CD4-positive, alpha-beta T cell treated with Interleukin-15 for 1 hour (primary cell): ENCODE data around the gene SKI.

Source experiments
- DNase-seq: peaks from one replicate; pipeline ENCODE4 v3.0.0-alpha.2; 2020

Gene SKI

GRCh38 chr1:2210786-2211185 is 17.3 kb upstream of the SKI start:
- DNase-seq = no peak

GRCh38 chr1:2212274-2212531 is 15.9 kb upstream of the SKI start:
- no peak for DNase-seq

GRCh38 chr1:2212532-2213491 is 15.3 kb upstream of the SKI start:
- peak; percentile 87 for DNase-seq

DNA sequence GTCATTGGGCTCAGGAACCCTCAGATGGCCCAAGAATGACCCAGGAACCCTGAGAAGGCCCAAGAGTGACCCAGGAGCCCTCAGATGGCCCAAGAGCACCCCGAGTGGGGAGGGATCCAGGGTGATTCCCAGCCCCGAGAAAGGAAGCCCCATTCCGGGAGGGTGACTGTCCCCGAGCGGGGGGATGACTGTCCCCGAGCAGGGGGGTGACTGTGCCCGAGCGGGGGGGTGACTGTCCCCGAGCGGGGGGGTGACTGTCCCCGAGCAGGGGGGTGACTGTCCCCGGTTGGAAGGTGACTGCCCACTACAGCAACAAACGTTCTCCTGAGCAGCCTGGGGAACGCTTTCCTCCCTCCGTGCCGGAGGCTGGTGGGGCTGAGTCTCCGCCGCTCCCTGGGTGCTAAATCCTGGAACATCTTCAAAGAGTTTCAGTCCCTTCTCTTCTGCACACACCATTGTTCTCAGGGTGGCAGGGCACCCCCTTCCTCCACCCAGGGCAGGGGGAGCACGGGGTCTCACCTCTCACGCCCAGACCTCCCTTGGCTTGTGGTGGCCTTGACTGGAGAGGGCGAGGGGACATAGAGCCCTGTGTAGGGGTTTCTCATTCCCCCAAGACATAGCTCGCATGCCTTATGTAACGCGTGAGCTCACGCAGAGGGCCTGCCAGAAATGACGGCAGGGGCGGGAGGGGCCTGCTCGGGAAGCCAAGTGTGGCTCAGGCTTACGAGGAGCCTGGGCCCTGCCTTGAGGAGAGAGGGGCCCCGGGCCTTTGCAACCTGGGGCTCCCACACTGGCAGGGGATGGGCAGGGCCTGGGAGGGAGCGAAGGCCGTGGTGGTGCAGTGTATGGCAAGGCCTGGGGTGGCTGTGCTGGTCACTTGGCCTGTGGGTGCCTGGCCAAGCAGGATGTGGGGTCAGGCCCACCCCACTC is 14.3 kb upstream of the SKI start:
- no peak for DNase-seq

DNA sequence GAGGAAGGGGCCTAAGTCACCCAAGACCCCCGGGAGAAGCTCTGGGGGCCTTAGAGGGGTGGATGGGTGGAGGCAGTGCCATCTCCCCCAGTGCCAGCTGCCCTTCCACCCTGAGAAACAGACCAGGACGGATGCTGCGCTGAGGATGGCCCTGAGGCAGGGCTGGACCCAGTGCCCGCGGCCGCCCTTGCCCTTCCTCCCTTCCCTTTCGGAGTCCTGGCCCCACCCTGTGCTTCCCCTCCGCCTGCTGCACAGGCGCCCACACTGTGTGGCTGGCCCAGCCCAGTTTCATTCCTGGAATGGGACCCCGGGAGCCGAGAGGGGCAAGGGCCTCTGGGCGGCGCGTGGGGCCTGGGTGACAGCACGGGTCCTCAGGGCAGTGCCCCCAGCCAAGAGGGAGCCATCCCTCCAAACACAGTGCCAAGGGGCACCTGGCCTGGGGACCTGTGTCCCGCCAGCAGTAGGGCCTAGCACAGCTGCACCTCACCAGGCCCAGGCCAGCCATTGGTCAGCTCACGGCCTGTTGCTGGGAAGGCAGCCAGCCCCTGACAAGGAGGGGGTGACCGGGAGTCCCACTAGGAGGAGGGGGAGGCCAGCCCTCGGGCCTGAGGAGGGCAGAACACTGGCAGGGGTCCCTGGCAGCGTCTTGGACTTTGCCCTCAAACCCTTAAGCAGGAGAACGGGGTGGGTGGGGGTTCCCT is 13.4 kb upstream of the SKI start:
- no peak for DNase-seq

DNA sequence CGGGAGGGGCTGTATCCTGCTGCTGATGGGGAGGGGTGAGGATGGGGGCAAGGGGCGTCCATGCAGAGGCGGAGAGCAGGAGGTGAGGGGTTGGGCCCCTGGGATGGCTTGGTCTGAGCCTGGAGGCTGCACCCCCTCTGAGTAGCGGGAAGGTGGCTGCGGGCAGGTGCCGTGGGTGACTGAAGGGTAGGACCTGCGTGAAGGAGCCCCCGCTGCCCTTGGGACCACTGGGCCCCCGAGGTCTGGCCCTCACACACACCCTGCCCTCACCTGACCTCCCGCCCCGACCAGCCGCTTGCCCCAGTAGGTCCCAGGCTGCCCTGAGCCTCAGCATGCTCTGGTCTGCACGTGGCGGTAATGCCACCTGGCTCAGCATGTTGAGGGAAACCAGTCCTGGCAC is 12.8 kb upstream of the SKI start:
- DNase-seq = no peak

DNA sequence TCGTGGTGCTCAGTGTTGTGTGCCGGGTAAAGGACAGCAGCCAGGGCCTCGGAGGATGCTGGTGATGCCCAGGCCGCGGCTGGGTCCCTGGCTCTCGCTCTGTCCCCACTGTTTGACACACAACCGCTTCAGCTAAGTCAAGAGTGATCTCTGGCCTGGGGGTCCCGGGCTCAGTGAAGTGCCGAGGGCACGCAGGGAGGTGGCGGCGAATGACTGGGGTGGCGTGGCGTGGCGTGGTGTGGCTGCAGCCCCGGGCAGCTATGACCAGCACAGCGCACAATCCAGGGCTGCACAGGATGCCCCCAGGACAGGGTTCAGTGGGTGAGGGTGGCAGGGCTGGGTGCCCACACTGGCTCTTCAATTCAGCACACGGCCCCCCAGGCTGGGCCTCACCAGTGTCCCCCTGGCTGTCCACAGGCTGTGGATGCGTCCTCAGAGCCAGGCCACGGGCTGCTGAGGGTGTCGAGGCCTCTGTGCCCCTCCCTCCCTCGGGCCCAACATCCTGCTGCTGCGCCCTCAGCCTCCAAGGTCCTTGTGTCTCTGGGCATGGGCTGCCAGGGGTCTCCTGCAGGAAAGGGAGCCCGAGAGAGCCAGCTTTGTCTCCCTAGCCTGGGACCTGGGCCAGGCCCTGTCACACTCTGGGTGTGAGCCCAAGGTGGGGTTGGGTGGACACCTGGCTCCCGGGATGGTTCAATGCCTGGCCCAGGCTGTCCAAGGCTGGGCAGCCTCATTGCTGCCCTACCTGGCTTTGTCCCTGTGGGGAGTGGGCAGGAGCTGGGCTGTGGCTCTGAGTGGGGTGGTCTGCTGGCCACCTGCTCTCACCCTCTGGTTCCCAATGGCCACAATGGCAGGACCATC is 12.0 kb upstream of the SKI start:
- DNase-seq = no peak

DNA sequence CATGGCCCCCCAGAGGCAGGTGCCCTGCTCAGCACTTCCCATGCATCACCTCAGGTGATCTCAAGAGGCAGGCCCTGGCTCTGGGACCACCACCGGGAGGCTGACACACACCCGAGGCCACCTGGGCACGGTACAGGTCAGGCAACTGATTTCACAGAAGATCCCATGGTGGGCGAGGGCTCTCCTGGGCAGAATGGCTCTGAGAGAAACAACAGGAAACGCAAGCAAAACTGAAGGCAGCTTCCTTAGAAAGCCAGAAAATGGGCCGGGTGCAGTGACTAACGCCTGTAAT is 11.4 kb upstream of the SKI start:
- DNase-seq = no peak

DNA sequence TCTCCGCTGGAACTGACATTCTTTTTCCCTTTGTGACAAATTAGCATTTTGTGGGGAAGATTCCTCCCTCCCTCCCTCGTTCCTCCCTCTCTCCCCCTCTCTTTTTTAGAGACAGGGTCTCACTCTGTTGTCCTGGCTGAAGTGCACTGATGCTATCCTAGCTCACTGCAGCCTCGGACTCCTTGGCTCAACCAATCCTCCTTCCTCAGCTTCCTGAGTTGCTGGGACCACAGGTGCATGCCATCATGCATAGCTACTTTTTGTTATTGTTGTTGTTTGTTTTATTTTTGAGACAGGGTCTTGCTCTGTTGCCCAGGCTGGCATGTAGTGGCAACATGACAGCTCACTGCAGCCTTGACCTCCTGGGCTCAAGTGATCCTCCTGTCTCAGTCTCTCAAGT is 6.8 kb upstream of the SKI start:
- DNase-seq = no peak

- no peak for DNase-seq
Measured at GRCh38 chr1:2224170-2224584, 3.9 kb upstream of the SKI start.

GRCh38 chr1:2224631-2225428 is 3.3 kb upstream of the SKI start:
- DNase-seq = no peak

DNA sequence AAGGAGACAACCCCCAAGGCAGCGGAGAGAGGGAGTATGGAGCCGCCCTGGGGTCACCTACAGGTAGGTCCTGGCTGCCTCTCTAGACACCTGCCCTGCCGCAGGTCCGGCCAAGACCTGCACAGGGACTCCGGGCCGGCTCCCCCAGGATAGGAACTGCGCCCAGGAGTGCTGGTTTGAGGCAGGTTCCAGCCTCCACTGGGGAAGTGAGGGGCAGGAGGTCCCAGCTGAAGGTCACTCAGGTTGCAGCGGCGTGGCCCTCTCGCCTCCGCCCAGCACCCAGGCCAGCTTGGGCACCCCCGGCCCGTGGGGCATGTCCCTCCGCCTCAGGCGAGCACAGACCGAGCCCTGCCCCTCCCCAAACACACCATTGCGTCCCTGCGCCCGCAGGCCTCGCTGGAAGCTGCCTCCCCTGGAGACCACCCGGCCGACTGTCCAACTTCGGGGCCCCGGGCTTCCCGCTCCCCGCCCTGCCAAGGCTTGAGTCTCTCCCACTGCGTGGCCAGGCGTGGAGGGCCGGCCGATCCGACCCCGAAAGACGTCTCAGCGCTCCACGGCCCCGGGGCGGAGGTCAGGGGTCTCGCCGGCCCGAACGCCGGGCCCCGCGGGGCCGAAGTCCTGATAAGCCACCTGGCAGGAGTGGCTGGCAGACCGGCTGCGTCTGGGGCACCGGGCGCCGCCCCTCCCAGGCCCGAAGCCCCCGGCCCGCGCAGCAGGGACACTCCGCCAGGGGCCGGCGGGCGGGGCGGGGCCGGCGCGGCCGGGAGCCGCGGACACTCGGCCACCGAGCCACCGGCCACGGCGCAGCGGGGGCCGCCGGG is 1.4 kb upstream of the SKI start:
- no peak for DNase-seq

GRCh38 chr1:2227346-2228156 is 568 bp upstream of the SKI start:
- DNase-seq = peak; percentile 96

- DNase-seq = no peak
Measured at GRCh38 chr1:2228694-2229036, 546 bp downstream of the SKI start.

DNA sequence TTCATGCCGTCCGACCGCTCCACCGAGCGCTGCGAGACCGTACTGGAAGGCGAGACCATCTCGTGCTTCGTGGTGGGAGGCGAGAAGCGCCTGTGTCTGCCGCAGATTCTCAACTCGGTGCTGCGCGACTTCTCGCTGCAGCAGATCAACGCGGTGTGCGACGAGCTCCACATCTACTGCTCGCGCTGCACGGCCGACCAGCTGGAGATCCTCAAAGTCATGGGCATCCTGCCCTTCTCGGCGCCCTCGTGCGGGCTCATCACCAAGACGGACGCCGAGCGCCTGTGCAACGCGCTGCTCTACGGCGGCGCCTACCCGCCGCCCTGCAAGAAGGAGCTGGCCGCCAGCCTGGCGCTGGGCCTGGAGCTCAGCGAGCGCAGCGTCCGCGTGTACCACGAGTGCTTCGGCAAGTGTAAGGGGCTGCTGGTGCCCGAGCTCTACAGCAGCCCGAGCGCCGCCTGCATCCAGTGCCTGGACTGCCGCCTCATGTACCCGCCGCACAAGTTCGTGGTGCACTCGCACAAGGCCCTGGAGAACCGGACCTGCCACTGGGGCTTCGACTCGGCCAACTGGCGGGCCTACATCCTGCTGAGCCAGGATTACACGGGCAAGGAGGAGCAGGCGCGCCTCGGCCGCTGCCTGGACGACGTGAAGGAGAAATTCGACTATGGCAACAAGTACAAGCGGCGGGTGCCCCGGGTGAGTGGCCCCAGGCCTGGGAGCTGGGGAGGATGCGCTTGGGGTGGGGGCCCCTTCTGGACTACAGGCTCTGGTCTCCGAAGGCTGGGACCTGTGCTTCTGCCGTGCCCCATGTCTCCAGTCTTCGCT is 1.1 kb downstream of the SKI start:
- peak; percentile 58 for DNase-seq

DNA sequence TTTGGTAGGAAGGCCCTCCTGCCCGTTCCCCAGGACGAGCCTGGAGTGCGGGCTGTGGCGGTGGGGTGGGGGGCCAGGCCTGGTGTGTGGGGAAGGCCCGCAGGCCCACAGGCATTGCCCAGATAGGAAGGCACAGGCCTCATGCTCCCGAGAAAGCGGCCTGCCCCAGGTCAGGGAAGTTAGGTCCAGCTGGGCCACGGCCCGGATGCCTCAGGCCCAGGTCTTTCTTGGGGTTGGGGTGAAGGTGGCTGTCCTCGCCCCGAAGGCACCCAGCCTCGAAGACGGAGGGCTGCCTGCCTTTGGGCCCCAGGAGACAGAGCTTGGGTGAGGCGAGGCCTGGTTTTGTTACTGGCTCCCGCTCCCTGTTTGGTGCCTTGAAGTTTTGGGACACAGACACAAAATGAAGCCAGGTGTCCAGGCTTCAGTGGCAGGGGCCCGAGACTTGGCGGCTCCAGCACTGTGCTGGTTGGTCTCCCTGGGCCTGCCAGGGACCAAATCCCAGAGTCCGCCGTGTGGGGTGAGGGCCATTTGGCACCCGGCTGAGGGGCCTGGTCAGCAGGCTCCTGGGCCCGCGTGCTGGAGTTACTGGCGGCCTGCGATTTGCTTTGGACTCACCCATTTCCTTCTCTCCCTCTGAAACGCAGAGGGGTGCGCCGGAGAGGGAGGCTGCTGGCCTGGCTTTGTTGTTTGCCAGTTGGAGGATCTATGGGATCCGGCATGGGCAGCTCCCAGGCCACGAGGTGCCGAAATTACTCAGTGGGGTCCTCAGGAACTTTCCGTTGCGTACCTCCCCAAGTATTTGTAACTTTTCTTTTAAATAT is 2.0 kb downstream of the SKI start:
- DNase-seq = no peak

DNA sequence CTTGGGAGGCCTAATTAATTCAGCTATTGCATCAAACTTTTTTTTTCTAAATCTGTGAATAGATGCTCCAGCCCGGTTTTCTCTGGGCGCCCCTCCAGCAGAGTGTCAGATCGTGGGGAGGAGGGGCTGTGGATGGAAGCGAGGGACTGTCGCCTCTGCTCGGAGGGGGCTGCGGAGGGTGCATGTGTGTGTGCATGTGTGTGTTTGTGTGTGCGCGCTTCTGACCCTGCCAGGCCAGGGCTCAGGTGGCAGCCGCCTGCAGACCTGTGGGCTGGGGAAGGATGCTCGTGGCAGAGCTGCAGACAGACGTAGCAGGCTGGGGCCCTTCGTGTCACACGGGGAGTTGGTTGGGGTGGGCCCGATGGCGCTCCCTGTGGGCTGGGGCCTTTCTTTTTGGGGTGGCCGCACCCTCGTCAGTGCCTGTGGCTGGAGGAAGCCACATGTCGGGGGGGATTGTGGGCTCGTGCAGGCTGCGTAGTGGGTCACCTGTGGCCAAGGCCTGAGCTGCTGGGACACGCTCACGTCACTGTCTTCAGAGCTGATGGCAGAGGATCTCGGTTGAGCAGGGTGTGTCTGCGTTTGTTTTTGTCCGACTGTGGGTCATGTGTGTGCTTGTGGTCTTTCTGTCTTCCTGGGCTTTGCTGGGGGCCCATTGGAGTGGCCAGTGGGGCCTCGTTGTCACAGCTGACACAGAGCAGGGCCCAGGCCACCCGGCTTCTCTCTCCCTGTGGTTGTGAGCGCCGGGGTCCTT is 2.8 kb downstream of the SKI start:
- DNase-seq = peak; percentile 74
